Activated T-helper 17 cell treated with anti-CD3 and anti-CD28 coated beads, Interleukin-2, amount 50 U/mL, for 72 hours (primary cell): ENCODE results near the gene NUP62. TPM values are rescaled to one million over a fixed set of nuclear protein-coding genes. Genes with fewer than 3 reads are reported as not detected.
"Not testable (repeated sequence)": the region's sequence is repeated elsewhere in the genome, so short reads cannot be mapped to it uniquely, and the experiment has no call there.

Source experiments
- ATAC-seq: fragments of 150-1000 bp; cut with Tn5 transposase; replicated peaks from 2 replicates; pipeline ENCODE4 v1.10.0; 2021; ENCODE audit warnings: mild to moderate bottlenecking, moderate library complexity
- H3K27ac Mint-ChIP-seq: one replicate; pipeline ENCODE4 v1.8.0; 2022; ENCODE audit warnings: mixed read lengths
- H3K27me3 Mint-ChIP-seq: one replicate; pipeline ENCODE4 v1.8.0; 2022; ENCODE audit warnings: mixed read lengths
- H3K36me3 Mint-ChIP-seq: one replicate; pipeline ENCODE4 v1.8.0; 2022; ENCODE audit warnings: low read depth, mild to moderate bottlenecking, mixed read lengths
- H3K4me1 Mint-ChIP-seq: one replicate; pipeline ENCODE4 v1.8.0; 2022; ENCODE audit warnings: mixed read lengths
- H3K4me3 Mint-ChIP-seq: one replicate; pipeline ENCODE4 v1.8.0; 2022; ENCODE audit warnings: mild to moderate bottlenecking, mixed read lengths
- H3K9me3 Mint-ChIP-seq: one replicate; pipeline ENCODE4 v1.8.0; 2022; ENCODE audit warnings: mixed read lengths
- total RNA-seq, 2 donors: library from RNA; stranded (reverse); gene quantifications; one replicate each; pipeline ENCODE4 v1.2.3, GENCODE V29; 2022

The NUP62 gene
- total RNA-seq, 2 donors from 2014 or later: 158 to 172 TPM

DNA sequence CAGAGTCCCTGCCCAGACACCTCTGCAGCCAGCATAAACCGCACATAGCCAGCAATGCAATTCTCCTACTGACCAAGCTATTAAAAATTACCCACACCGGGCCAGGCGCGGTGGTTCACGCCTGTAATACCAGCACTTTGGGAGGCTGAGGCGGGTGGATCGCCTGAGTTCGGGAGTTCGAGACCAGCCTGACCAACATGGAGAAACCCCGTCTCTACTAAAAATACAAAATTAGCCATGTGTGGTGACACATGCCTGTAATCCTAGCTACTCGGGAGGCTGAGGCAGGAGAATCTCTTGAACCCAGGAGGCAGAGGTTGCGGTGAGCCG, 4.5 kb downstream of the NUP62 start:
- Mint-ChIP-seq H3K36me3 (peaks cover 100% of the 10 kb centered on the region), H3K4me3 (peak overlapping the region; percentile 94), H3K27ac (peak overlapping the region; percentile 41), H3K4me1 (peaks cover 40% of the 10 kb centered on the region)
- H3K27me3 Mint-ChIP-seq, ATAC-seq, H3K9me3 Mint-ChIP-seq: not testable (repeated sequence)

DNA sequence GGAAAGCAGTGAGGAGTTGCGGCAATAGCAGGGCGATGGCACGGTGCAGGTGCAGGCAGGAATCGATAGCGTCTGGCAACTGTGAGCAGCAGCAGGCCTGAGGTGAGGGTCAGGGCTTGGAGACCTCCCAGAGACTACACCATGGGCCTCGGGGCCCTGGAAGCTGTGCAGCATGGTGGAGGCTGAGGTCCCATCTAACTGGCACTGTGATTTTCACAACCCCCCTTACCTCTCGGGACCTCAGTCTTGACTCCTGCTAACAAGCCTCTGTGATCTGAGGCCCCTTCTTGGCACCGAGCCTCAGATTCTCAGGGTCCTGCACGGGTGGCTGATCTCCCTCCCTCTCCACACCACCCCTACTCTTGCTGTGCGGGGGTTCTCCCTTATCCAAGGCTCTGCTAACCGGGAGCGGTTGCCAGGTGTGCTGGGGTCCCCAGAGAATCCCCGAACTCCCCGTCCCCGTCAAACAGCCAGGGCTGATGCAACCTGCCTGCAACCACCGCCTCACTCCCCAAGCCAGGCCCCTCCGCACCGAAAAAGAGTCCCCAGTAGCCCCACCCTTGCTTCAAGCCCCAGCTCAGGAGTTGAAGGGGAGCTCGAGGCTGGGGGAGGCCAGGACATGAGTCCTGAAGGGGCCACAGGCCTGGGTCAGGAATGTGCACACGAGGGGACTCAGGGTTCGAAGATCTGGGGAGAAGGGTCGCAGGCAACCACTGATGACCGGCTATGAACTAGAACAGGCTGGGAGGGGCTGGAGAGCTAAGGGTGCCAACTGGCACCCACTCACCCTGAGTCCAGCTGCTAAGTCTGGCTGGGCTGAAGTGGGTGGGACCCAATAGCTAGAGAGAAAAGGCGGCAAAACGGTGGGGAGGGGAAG, 5.1 kb downstream of the NUP62 start:
- peak overlapping the region; percentile 94 for H3K4me3 Mint-ChIP-seq
- H3K27me3 Mint-ChIP-seq: no peaks in the 10 kb centered on the region

DNA sequence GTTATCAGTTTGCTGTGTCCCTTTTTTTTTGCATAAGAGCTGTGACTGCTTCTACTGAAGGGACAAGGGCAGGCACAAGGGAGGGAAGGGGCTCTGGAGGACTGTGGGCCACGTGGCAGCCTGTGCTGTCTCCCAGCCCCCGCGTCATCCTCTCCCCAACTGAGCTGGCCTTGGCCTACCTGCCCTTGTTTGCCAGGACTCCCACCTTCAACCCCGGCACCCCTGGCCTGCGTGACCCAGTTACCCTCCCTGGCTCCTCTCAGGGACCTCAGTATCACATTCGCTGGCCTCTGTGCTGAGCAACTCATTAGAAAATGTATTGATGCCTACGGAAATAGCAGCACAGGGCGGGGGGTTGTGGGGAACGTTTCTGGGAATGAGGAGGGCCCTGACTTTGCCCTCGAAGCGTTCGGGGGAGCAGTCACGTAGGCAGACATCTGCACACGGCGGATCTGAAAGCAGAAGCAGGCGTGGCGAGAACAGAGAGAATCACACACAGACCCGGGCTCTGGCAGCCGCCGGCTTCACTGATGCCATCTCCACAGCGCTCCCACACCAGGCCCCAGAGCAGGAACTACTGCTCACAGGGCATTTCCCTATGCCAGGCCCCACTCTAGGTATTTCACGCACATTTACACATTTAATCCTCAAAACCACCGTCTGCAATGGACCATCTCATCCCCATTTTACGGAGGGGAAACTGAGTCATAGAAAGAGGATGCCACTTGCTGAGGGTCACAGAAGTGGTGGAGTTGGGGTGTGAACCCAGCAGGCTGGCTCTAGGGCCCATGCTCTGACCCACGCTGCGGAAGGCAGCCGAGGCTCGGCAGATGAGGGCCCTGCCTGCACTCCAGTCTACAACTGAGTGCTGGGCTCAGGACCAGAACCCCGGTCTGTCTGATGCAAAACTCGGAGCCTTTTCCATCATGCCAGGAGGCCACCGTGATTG, 6.0 kb downstream of the NUP62 start:
- H3K36me3 Mint-ChIP-seq: peaks cover 98% of the 10 kb centered on the region
- no peaks in the 10 kb centered on the region for H3K27me3 Mint-ChIP-seq
- H3K9me3 Mint-ChIP-seq: no peaks in the 10 kb centered on the region
- peak; percentile 36 for ATAC-seq
- peak overlapping the region; percentile 91 for H3K27ac Mint-ChIP-seq
- peak overlapping the region; percentile 94 for H3K4me3 Mint-ChIP-seq
- H3K4me1 Mint-ChIP-seq: peaks cover 36% of the 10 kb centered on the region

More for the DNA sequence above, 5.1 kb downstream of the NUP62 start:
- Mint-ChIP-seq H3K27ac (peak overlapping the region; percentile 91), H3K36me3 (peaks cover 100% of the 10 kb centered on the region), H3K4me1 (peaks cover 39% of the 10 kb centered on the region), H3K9me3 (no peaks in the 10 kb centered on the region)
- ATAC-seq: no peak

- Mint-ChIP-seq H3K9me3 (no peaks in the 10 kb centered on the region), H3K27ac (peak overlapping the region; percentile 91), H3K4me3 (peak overlapping the region; percentile 94), H3K4me1 (peaks cover 30% of the 10 kb centered on the region), H3K27me3 (no peaks in the 10 kb centered on the region), H3K36me3 (peaks cover 98% of the 10 kb centered on the region)
- peak; percentile 68 for ATAC-seq
These were observed 7.2 kb downstream of the NUP62 start for GRCh38 chr19:49921871-49922795.

- H3K9me3 Mint-ChIP-seq: no peaks in the 10 kb centered on the region
- peak overlapping the region; percentile 94 for H3K4me3 Mint-ChIP-seq
- H3K4me1 Mint-ChIP-seq: peaks cover 35% of the 10 kb centered on the region
- H3K36me3 Mint-ChIP-seq: peaks cover 95% of the 10 kb centered on the region
- no peaks in the 10 kb centered on the region for H3K27me3 Mint-ChIP-seq
- peak overlapping the region; percentile 91 for H3K27ac Mint-ChIP-seq
- peak; percentile 66 for ATAC-seq
These were observed 8.5 kb downstream of the NUP62 start for GRCh38 chr19:49920624-49921363.

- Mint-ChIP-seq H3K4me1 (peaks cover 48% of the 10 kb centered on the region), H3K4me3 (no peak overlapping the region), H3K36me3 (peaks cover 95% of the 10 kb centered on the region), H3K27ac (no peak overlapping the region), H3K9me3 (no peaks in the 10 kb centered on the region), H3K27me3 (no peaks in the 10 kb centered on the region)
- ATAC-seq: no peak
These were observed 11.2 kb downstream of the NUP62 start for GRCh38 chr19:49918089-49918488.

DNA sequence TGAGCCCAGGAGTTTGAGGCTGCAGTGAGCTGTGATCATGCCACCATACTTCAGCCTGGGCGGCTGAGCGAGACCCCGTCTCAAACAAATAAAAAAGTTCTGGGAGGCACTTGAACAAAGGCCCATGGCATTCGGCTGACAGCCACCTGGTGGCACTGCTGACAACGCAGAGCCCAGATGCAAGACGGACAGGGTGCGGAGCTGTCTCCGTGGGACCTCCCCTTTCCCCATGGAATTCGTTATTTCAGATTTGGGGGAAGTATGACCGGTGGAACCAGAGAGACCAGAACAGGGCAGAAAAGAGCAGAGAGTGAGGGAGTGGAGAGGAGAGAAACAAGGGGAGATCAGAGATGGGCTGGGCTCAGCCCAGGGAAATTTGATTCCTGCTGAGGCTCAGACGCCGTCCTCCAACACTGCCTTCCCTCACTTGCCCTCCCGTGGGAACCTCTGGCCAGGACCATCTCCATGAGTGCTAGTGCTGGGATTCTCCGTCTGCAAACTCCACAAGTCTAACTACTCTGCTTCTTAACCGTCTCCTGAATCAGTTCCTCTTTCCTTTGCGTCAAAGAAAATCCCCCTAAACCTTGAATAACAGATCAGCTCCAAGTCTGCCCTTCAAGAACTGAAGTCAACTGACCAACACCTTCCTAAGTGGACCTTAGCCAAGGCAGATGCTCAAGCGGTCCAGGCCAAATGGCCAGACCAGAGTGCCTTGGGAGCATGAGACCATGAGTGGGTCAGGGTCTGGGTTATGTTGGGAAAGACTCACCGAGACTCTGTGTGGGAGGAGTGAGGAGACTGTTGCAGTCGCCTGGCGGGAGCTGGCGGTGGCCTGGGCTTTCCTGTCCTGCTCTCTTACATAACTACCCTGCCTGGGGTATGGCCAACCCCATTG, 12.2 kb downstream of the NUP62 start:
- no peak overlapping the region for H3K4me3 Mint-ChIP-seq
- H3K27ac Mint-ChIP-seq: peak overlapping the region; percentile 59
- peaks cover 52% of the 10 kb centered on the region for H3K4me1 Mint-ChIP-seq
- peaks cover 95% of the 10 kb centered on the region for H3K36me3 Mint-ChIP-seq
- H3K9me3 Mint-ChIP-seq: no peaks in the 10 kb centered on the region
- ATAC-seq: no peak
- no peaks in the 10 kb centered on the region for H3K27me3 Mint-ChIP-seq

GRCh38 chr19:49915271-49915670, 14.0 kb downstream of the NUP62 start:
- Mint-ChIP-seq H3K9me3 (no peaks in the 10 kb centered on the region), H3K4me1 (peaks cover 50% of the 10 kb centered on the region), H3K27me3 (no peaks in the 10 kb centered on the region), H3K4me3 (no peak overlapping the region), H3K27ac (peak overlapping the region; percentile 14), H3K36me3 (peaks cover 95% of the 10 kb centered on the region)
- ATAC-seq: no peak

- Mint-ChIP-seq H3K36me3 (peaks cover 97% of the 10 kb centered on the region), H3K9me3 (no peaks in the 10 kb centered on the region), H3K27me3 (no peaks in the 10 kb centered on the region), H3K4me3 (peak overlapping the region; percentile 84), H3K27ac (peak overlapping the region; percentile 92), H3K4me1 (peaks cover 45% of the 10 kb centered on the region)
- no peak for ATAC-seq
These were observed 15.6 kb downstream of the NUP62 start for GRCh38 chr19:49913720-49914119.

GRCh38 chr19:49912965-49913685, 16.2 kb downstream of the NUP62 start:
- no peaks in the 10 kb centered on the region for H3K27me3 Mint-ChIP-seq
- H3K4me1 Mint-ChIP-seq: peaks cover 41% of the 10 kb centered on the region
- no peak for ATAC-seq
- H3K4me3 Mint-ChIP-seq: peak overlapping the region; percentile 84
- peaks cover 97% of the 10 kb centered on the region for H3K36me3 Mint-ChIP-seq
- H3K9me3 Mint-ChIP-seq: no peaks in the 10 kb centered on the region
- H3K27ac Mint-ChIP-seq: peak overlapping the region; percentile 92

DNA sequence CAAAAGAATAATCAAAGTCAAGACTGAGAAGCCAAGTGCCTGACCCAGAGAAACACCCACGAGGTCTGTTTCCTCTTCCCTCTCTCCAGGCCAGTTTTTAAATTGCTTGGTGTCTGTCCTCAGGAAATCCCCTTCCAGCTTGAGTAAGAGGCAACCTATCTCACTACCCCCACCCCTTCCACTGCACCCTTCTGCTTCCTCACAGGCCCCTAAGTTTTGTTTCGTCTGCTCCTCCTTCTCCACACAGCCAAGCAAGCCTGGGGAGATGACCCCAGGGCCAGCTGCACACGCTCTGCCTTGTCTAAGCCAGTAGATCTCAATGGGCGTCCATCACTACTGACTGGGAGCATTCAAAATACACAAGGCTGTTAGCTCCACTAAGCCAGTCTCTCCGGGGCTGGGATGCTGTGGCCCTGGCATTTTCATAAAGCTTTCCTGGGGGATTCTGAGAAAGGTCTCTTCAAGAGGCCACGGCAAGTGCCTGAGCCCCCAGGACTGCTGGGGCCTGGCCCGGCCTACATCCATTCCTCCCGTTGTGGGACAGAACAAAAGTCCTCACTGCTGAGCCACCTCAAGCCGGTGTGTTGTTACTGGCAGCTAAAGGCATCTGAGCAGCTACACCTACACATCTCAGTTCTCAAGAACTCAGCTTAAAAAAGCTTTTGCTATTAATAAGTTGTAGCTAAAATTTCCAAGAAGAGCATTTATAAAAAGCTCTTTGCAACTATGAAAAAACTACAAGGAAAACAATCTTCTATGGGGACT, 17.7 kb downstream of the NUP62 start:
- Mint-ChIP-seq H3K36me3 (peaks cover 97% of the 10 kb centered on the region), H3K9me3 (no peaks in the 10 kb centered on the region), H3K4me1 (peaks cover 35% of the 10 kb centered on the region), H3K4me3 (peak overlapping the region; percentile 84), H3K27me3 (no peaks in the 10 kb centered on the region), H3K27ac (peak overlapping the region; percentile 92)
- ATAC-seq: peak; percentile 84
